IMR-90 (cell line): ENCODE measurements around the gene PARVB. TPM values are rescaled to one million over a fixed set of nuclear protein-coding genes. Genes with fewer than 3 reads are reported as not detected.

ENCODE experiments used
- ATAC-seq: fragments of 200-7000 bp; cut with Tn5 transposase; 2 replicates; pipeline ENCODE4 v1.9.1; 2020; ENCODE audit warnings: low read depth, mild to moderate bottlenecking, moderate library complexity
- BruUV-seq: library from RNA; stranded (reverse); fragments of 400-500 nt; replicated peaks from 2 replicates; lab custom pipeline; 2021; lab: Mats Ljungman, UMichigan
- CTCF ChIA-PET: fragments of 300-600 bp; formaldehyde crosslinking; extraction: SDS; loops from one replicate; lab custom pipeline; 2021; ENCODE audit warnings: antibody characterized with exemption; lab: Yijun Ruan, JAX
- POLR2A ChIA-PET: fragments of 300-600 bp; sonication (Branson Sonifier 250); formaldehyde crosslinking; loops from one replicate; lab custom pipeline; 2022; ENCODE audit warnings: antibody characterized with exemption; ENCODE audit not compliant: unreplicated experiment; lab: Charles Lee
- DNase-seq: peaks from one replicate; pipeline ENCODE4 v3.0.0; 2013
- H2AFZ ChIP-seq: replicated peaks from 2 replicates; pipeline ENCODE3; 2013; ENCODE audit warnings: low read length, mild to moderate bottlenecking; ENCODE audit not compliant: poor library complexity
- H2AK5ac ChIP-seq: 2 replicates; pipeline ENCODE4 v1.6.1; 2013; ENCODE audit warnings: low read depth, low read length, inconsistent platforms
- H2AK9ac ChIP-seq: replicated peaks from 2 replicates; pipeline ENCODE3; 2013; ENCODE audit warnings: mild to moderate bottlenecking, low read depth, low read length, moderate library complexity; ENCODE audit not compliant: poor library complexity
- H2BK120ac ChIP-seq: 2 replicates; pipeline ENCODE4 v1.6.1; 2013; ENCODE audit warnings: low read depth, low read length, inconsistent platforms
- H2BK15ac ChIP-seq: 3 replicates; pipeline ENCODE4 v1.6.1; 2013; ENCODE audit warnings: low read depth, low read length, inconsistent platforms
- H2BK20ac ChIP-seq: 2 replicates; pipeline ENCODE4 v1.6.1; 2013; ENCODE audit warnings: low read depth, mild to moderate bottlenecking, inconsistent platforms, low read length, moderate library complexity
- H2BK5ac ChIP-seq: 2 replicates; pipeline ENCODE4 v1.6.1; 2013; ENCODE audit warnings: mild to moderate bottlenecking, low read depth, low read length, inconsistent platforms; ENCODE audit not compliant: poor library complexity, severe bottlenecking
- H3K14ac ChIP-seq: replicated peaks from 2 replicates; pipeline ENCODE4 v1.6.1; 2013; ENCODE audit warnings: low read depth, low read length, inconsistent platforms
- H3K18ac ChIP-seq: 2 replicates; pipeline ENCODE4 v1.6.1; 2013; ENCODE audit warnings: low read depth, low read length, control low read depth
- H3K23ac ChIP-seq: 2 replicates; pipeline ENCODE4 v1.6.1; 2013; ENCODE audit warnings: low read depth, low read length, inconsistent platforms
- H3K27ac ChIP-seq: 2 replicates; pipeline ENCODE4 v1.5.1; 2013; ENCODE audit warnings: mild to moderate bottlenecking, control low read depth, low read length; ENCODE audit not compliant: insufficient read depth
- H3K27me3 ChIP-seq: 2 replicates; pipeline ENCODE4 v1.6.1; 2013; ENCODE audit warnings: low read length; ENCODE audit not compliant: control insufficient read depth, insufficient read depth
- H3K36me3 ChIP-seq: 2 replicates; pipeline ENCODE4 v1.6.1; 2013; ENCODE audit warnings: low read length, mixed read lengths; ENCODE audit not compliant: control insufficient read depth, insufficient read depth
- H3K4ac ChIP-seq: 2 replicates; pipeline ENCODE4 v1.6.1; 2013; ENCODE audit warnings: low read depth, low read length, inconsistent platforms
- H3K4me1 ChIP-seq: 2 replicates; pipeline ENCODE4 v1.6.1; 2013; ENCODE audit warnings: low read length, mixed read lengths; ENCODE audit not compliant: control insufficient read depth, insufficient read depth
- H3K4me2 ChIP-seq: 2 replicates; pipeline ENCODE4 v1.6.1; 2013; ENCODE audit warnings: low read depth, mild to moderate bottlenecking, control low read depth, low read length, moderate library complexity
- H3K4me3 ChIP-seq: 2 replicates; pipeline ENCODE4 v1.5.1; 2013; ENCODE audit warnings: low read depth, mild to moderate bottlenecking, control low read depth, low read length, moderate library complexity; ENCODE audit not compliant: insufficient read depth
- H3K56ac ChIP-seq: 2 replicates; pipeline ENCODE4 v1.6.1; 2013; ENCODE audit warnings: low read length, inconsistent platforms; ENCODE audit not compliant: insufficient read depth; ENCODE audit errors: extremely low read depth
- H3K79me1 ChIP-seq, 2 experiments: 2 replicates each; pipeline ENCODE4 v1.6.1; 2013; ENCODE audit warnings: low read length in 2 of 2, inconsistent platforms in 1 of 2, low read depth in 1 of 2
- H3K9ac ChIP-seq: 2 replicates; pipeline ENCODE4 v1.6.1; 2013; ENCODE audit warnings: low read depth, low read length, control low read depth
- H3K9me1 ChIP-seq: 2 replicates; pipeline ENCODE4 v1.6.1; 2013; ENCODE audit warnings: low read length, inconsistent platforms; ENCODE audit not compliant: insufficient read depth
- H3K9me3 ChIP-seq: 2 replicates; pipeline ENCODE4 v1.6.1; 2013; ENCODE audit warnings: low read length; ENCODE audit not compliant: control insufficient read depth, insufficient read depth
- H4K20me1 ChIP-seq: 2 replicates; pipeline ENCODE4 v1.6.1; 2013; ENCODE audit warnings: low read length, inconsistent platforms; ENCODE audit not compliant: insufficient read depth
- H4K5ac ChIP-seq: 2 replicates; pipeline ENCODE4 v1.6.1; 2013; ENCODE audit warnings: mild to moderate bottlenecking, low read depth, low read length, control low read depth
- H4K8ac ChIP-seq, 2 experiments: 2 replicates each; pipeline ENCODE4 v1.6.1; 2013; ENCODE audit warnings: low read depth in 2 of 2, low read length in 2 of 2, control low read depth in 1 of 2, inconsistent platforms in 1 of 2
- H4K91ac ChIP-seq: 2 replicates; pipeline ENCODE4 v1.6.1; 2013; ENCODE audit warnings: low read depth, low read length, inconsistent platforms; ENCODE audit not compliant: insufficient read depth
- FOS ChIP-seq: fragments of 150-350 bp; IDR thresholded peaks from 2 replicates; pipeline ENCODE4 v1.6.1; 2016; ENCODE audit warnings: low read depth, low read length
- MAFK ChIP-seq: IDR thresholded peaks from 2 replicates; pipeline ENCODE4 v1.6.1; 2012; ENCODE audit warnings: low read depth, low read length, improper control_type of control experiment
- RAD21 ChIP-seq: IDR thresholded peaks from 2 replicates; pipeline ENCODE4 v1.6.1; 2012; ENCODE audit warnings: low read length, improper control_type of control experiment
- SMC3 ChIP-seq: fragments of 150-350 bp; IDR thresholded peaks from 2 replicates; pipeline ENCODE4 v1.6.1; 2016; ENCODE audit warnings: low read depth, mild to moderate bottlenecking, antibody characterized with exemption, low read length, moderate library complexity
- WGBS, 2 experiments: methylation state at CpG; one replicate each; pipeline versions ENCODE4 v1.1.5 to v1.1.7; 2013; ENCODE audit warnings: missing lambda C conversion rate in 2 of 2; ENCODE audit not compliant: insufficient read length in 1 of 2; ENCODE audit errors: extremely low coverage in 2 of 2; 5-methylcytosine and 5-hydroxymethylcytosine counted together
- dilution Hi-C: fragments of 300-500 bp; cut with HindIII; formaldehyde crosslinking; loops from one replicate; pipeline ENCODE4 v1.14.3; 2018; ENCODE audit warnings: low sequenced_read_pairs; ENCODE audit not compliant: unreplicated experiment
- in situ Hi-C: fragments of 300-500 bp; cut with MboI; formaldehyde crosslinking; loops from 3 replicates; pipeline ENCODE4 v1.14.3; 2019; ENCODE audit warnings: low sequenced_read_pairs, inconsistent platforms, mixed read lengths
- intact Hi-C: fragments of 100-400 bp; cut with micrococcal nuclease; formaldehyde crosslinking; loops from 2 replicates; pipeline ENCODE4 v1.10.0; 2022
- polyA plus RNA-seq, 3 experiments: library from polyadenylated mRNA; depleted of rRNA; stranded (reverse); fragments of >200 nt; gene quantifications; 2 replicates each; pipeline ENCODE4 v1.2.3, GENCODE V29; 2012; ENCODE audit warnings: low replicate concordance in 1 of 3
- total RNA-seq: library from RNA; depleted of rRNA; stranded (reverse); fragments of >200 nt; gene quantifications from 2 replicates; pipeline ENCODE4 v1.2.3, GENCODE V29; 2012
- TF ChIP-seq, protein P1 (sequence below): conservative IDR thresholded peaks from 2 replicates; pipeline ENCODE4 v1.5.1; 2012; ENCODE audit warnings: mild to moderate bottlenecking, low read depth, low read length, improper control_type of control experiment

The PARVB gene
- total and polyA plus RNA-seq, 2 of the 4 experiments (the other 2 are of a cell fraction), result 44.3 to 53.9 TPM

DNA sequence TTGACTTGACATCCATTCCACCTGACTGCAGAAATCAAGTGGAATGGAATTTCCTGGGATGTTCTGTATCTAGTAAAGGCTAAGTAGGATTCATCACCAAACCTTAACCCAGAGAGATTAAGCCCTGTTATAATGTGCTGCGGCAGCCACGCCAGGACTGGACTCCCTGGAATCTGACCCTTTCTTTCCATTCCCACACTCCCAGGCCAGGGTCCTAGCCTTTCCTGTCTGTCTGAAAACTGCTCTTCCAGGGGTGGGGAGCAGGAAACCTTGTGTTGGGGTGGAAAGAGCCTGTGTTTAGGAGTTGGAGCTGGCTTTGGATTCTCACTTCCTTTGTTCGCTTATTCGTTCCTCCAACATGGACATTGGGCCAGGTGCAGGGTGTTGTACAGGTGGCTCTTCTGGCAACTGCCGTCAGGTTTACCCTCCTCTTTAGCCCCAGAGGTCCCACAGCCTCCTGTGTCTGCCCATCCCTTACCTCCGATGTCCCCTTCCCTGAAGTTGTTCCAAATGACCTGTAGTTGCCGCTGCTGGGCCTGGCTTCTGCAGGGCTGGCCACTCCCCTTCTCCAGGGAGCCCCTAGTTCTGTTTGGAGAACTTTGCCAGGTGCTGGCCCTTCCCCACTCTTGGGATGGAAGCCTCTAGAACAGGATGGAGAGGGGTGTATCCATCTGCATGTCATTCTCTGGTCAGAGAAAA, 20.5 kb upstream of the PARVB start:
- Histone ChIP-seq H3K27ac (no peak overlapping the region), H2BK120ac (no peak overlapping the region), H2AK9ac (no peak overlapping the region), H4K20me1 (no peaks in the 10 kb centered on the region), H2BK5ac (no peak overlapping the region), H3K18ac (no peak overlapping the region), H3K4ac (no peak overlapping the region), H4K5ac (no peak overlapping the region), H3K9ac (no peak overlapping the region), H3K4me2 (no peak overlapping the region), H3K4me1 (no peaks in the 10 kb centered on the region), H3K9me1 (peaks cover 3% of the 10 kb centered on the region; the same call in 1 of the 2 replicates), H2AK5ac (no peak overlapping the region), H4K91ac (no peak overlapping the region), H3K27me3 (no peaks in the 10 kb centered on the region), H2AFZ (peak overlapping the region; percentile 14), H2BK20ac (no peak overlapping the region), H4K8ac (no peak overlapping the region), H3K23ac (no peak overlapping the region), H3K36me3 (peaks cover 9% of the 10 kb centered on the region; the same call in 1 of the 2 replicates), H3K79me1 (no peaks in the 10 kb centered on the region), H3K9me3 (peaks cover 7% of the 10 kb centered on the region), H3K4me3 (no peak overlapping the region), H2BK15ac (no peak overlapping the region), H3K14ac (no peak overlapping the region), H3K56ac (no peak overlapping the region)
- ChIA-PET CTCF (interaction anchor here (1.1 kb wide), 1 partner anchor 622 kb away, joined by 3 read pairs; no protein-coding TSS in a partner anchor), POLR2A (no interaction called here)
- dilution Hi-C loops (no loop called here), intact Hi-C loops (no loop called here), in situ Hi-C loops (no loop called here)
- 40% methylated on average over 1 of the region's 7 CpGs; no CpG with 5 or more reads in 1 of the 2 experiments for WGBS, 2 experiments
- no TSS peak for BruUV-seq
- ATAC-seq (no peak), DNase-seq (no peak)
- TF ChIP-seq RAD21 (peak; percentile 34), SMC3 (no peak), FOS (no peak), MAFK (no peak)
- TF ChIP-seq, protein P1, sequence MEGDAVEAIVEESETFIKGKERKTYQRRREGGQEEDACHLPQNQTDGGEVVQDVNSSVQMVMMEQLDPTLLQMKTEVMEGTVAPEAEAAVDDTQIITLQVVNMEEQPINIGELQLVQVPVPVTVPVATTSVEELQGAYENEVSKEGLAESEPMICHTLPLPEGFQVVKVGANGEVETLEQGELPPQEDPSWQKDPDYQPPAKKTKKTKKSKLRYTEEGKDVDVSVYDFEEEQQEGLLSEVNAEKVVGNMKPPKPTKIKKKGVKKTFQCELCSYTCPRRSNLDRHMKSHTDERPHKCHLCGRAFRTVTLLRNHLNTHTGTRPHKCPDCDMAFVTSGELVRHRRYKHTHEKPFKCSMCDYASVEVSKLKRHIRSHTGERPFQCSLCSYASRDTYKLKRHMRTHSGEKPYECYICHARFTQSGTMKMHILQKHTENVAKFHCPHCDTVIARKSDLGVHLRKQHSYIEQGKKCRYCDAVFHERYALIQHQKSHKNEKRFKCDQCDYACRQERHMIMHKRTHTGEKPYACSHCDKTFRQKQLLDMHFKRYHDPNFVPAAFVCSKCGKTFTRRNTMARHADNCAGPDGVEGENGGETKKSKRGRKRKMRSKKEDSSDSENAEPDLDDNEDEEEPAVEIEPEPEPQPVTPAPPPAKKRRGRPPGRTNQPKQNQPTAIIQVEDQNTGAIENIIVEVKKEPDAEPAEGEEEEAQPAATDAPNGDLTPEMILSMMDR, result 0 out of 2 replicates have a peak, but pooled peaks have one; percentile 17
